ENCODE results near the gene POLDIP3.

POLDIP3 gene

GRCh38 chr22:42642806-42643633, 28.3 kb upstream of the POLDIP3 start:
- peak; percentile 74 for DNase-seq

GRCh38 chr22:42641801-42642413, 27.2 kb upstream of the POLDIP3 start:
- no peak for DNase-seq

- no peak for DNase-seq
Measured at GRCh38 chr22:42639541-42640241, 25.0 kb upstream of the POLDIP3 start.

GRCh38 chr22:42637555-42637954, 22.9 kb upstream of the POLDIP3 start:
- DNase-seq, result no peak

GRCh38 chr22:42636506-42636905, 21.8 kb upstream of the POLDIP3 start:
- no peak for DNase-seq

GRCh38 chr22:42635531-42635930, 20.8 kb upstream of the POLDIP3 start:
- no peak for DNase-seq

- no peak for DNase-seq
Measured at GRCh38 chr22:42633013-42633412, 18.3 kb upstream of the POLDIP3 start.

GRCh38 chr22:42632096-42632495, 17.4 kb upstream of the POLDIP3 start:
- DNase-seq, result no peak

- no peak for DNase-seq
Measured at GRCh38 chr22:42630901-42631602, 16.4 kb upstream of the POLDIP3 start.

- no peak for DNase-seq
Measured at GRCh38 chr22:42630211-42630610, 15.5 kb upstream of the POLDIP3 start.

GRCh38 chr22:42627981-42628380, 13.3 kb upstream of the POLDIP3 start:
- DNase-seq, result no peak

GRCh38 chr22:42626951-42627625, 12.4 kb upstream of the POLDIP3 start:
- DNase-seq, result no peak

GRCh38 chr22:42626431-42626830, 11.7 kb upstream of the POLDIP3 start:
- DNase-seq, result no peak

GRCh38 chr22:42625416-42625815, 10.7 kb upstream of the POLDIP3 start:
- DNase-seq, result no peak

- DNase-seq, result no peak
Measured at GRCh38 chr22:42624551-42625106, 9.9 kb upstream of the POLDIP3 start.

- no peak for DNase-seq
Measured at GRCh38 chr22:42623756-42624441, 9.2 kb upstream of the POLDIP3 start.

GRCh38 chr22:42623301-42623751, 8.6 kb upstream of the POLDIP3 start:
- peak; percentile 34 for DNase-seq

GRCh38 chr22:42622061-42622710, 7.5 kb upstream of the POLDIP3 start:
- DNase-seq, result no peak

- no peak for DNase-seq
Measured at GRCh38 chr22:42621505-42622002, 6.9 kb upstream of the POLDIP3 start.

- no peak for DNase-seq
Measured at GRCh38 chr22:42620084-42620483, 5.4 kb upstream of the POLDIP3 start.

Measured in GF-D8 (cell line).